NCI-H1105 treated with DMSO at 0.1 percent for 48 hours (cell line): Measurements from ENCODE around the gene PCID2.

Experiments used
- DNase-seq: peaks from one replicate; lab custom pipeline; 2025; lab: John Stamatoyannopoulos, UW

The PCID2 gene

DNA sequence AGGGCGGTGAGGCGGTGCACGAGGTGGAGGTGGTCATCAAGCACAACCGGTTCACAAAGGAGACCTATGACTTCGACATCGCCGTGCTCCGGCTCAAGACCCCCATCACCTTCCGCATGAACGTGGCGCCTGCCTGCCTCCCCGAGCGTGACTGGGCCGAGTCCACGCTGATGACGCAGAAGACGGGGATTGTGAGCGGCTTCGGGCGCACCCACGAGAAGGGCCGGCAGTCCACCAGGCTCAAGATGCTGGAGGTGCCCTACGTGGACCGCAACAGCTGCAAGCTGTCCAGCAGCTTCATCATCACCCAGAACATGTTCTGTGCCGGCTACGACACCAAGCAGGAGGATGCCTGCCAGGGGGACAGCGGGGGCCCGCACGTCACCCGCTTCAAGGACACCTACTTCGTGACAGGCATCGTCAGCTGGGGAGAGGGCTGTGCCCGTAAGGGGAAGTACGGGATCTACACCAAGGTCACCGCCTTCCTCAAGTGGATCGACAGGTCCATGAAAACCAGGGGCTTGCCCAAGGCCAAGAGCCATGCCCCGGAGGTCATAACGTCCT lies 59.4 kb downstream of the PCID2 start:
- DNase-seq, result no peak

DNA sequence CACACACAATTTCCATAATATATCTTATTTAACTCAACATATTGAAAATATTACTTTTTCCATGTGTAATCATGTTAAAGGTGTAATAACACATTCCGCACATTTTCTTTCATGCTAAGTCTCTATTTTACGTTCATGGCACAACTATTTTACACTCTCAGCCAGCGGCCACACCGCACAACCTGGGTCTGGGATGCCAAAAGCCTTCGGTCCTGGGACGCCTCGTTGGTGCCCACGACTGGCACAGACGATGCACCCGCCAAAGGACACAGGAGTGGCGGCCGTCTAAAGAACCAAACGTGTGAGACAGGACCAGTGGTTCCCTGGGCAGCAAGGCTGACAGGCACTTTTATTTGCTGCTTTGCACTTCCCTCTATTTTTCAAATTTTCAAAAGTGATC lies 60.1 kb downstream of the PCID2 start:
- DNase-seq, result no peak

DNA sequence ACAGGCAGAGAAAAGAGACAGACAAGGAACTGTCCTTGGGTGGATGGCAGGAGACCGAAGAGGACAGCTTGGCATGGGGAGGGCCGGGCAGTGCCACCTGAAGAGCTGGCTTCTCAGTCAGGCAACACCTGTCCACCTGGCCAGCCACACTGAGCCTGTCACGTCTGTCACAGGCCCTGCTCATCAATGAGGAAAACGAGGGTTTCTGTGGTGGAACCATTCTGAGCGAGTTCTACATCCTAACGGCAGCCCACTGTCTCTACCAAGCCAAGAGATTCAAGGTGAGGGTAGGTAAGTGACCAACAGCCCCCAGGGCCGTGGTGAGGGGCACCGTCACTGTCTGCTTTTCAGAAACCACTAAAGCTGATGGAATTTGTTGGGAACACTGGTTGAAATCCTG lies 61.3 kb downstream of the PCID2 start:
- DNase-seq, result no peak

DNA sequence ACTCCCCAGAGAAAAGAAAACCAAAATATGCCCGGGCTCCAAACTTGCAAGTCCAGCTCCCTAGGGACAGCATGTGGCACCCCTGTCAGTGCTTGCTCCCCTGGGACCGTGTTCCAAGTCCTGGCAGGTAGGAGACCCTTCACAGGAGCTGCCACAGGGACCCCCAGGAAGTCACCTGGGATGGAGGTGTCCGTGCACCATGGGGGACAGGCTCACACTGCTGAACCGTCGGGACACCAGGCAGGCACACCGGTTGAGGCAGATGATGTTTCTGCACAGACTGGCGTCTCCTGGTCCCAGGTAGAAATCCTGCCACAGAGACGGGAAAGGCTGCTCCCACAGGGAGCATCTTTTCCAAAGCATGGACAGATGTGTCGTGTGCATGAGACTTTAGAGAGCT lies 61.7 kb downstream of the PCID2 start:
- no peak for DNase-seq

DNA sequence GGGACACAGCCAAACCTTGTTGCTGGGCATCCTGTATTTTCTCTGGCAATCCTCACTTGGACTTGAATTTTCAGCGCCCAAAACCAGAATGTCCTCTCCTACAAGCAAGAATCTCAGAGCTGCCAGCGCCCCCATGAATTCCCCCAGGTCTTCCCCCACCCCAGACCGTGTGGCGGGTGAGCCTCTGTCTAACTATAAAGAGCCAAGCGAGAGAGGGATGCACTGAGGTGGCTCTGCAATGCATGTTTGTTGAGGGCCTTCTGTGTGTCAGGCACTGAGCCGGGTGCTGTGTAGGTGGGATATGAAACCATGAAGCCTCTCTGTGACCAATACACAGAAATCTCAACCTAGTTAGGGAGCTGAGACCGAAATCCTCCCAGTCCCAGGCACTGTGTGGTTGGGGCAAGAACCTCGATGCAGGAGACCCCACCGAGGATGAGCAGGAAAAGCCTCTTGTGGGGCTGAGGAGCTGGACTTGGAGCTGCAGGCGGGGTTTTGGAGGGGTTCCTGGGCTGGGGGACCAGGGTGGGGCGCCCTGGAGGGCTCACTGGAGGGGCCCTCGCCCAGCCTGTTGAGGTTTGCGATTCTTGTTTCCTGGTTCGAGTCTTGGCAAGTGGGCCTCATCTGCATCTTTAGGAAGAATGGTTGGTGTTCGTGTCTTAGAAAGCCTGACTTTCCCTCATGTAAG lies 62.4 kb downstream of the PCID2 start:
- no peak for DNase-seq

DNA sequence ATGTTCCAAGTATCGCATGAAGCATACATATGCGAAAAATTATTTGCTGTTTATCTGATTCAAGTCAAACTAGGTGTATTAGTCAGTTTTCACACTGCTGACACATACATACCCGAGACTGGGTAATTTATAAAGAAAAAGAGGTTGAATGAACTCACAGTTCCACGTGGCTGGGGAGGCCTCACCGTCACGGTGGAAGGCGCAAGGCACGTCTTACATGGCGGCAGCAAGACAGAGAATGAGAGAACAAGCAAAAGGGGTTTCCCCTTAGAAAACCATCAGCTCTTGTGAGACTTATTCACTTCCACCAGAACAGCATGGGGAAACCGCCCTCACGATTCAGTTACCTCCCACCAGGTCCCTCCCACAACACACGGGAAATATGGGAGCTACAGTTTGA lies 63.0 kb downstream of the PCID2 start:
- no peak for DNase-seq

DNA sequence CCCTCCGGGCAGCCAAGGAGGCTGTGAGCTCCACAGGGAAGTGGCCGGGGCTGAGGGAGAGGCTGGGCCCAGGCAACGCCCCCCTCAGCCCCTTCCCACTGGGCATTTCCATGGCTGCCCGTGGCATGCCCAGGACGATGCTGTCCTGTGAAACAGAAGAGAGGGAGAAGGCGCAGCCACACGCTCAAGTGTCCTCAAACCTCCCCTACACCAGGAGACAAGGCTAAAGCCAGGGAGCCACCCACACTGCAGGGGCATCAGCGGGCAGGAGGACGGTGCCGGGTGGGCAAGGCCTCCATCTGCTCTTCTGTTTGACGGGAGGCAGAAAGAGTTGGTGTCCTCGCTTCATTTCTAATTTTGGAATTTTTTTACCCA lies 64.2 kb downstream of the PCID2 start:
- DNase-seq, result no peak

DNA sequence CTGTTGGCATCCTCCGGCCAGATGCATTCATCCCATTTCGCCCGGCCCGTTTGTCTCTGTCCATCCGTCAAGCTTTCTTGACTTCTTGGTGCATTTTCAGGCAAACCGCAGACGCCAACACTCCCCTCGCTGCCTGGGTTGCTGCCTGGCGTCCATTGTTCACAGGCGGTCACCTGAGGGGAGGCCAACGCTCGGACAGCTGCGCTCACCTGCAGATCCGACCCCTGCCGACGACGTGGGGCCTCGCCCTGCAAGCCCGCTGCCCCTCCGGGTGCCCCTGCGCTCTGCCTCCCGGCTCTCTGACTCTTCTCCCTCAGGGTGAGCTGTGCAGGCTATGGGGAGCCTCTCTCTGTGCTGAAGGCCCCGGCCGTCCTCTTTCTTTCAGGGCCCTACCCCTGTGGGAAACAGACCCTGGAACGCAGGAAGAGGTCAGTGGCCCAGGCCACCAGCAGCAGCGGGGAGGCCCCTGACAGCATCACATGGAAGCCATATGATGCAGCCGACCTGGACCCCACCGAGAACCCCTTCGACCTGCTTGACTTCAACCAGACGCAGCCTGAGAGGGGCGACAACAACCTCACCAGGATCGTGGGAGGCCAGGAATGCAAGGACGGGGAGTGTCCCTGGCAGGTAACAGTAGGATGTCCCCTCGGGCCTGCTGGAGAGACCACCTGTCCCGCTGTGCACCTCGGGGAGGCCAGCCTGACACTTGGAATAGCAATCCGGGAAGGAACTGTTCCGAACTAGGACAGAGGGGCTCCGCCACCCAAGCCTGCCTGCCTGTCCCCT lies 64.8 kb downstream of the PCID2 start:
- DNase-seq, result no peak

DNA sequence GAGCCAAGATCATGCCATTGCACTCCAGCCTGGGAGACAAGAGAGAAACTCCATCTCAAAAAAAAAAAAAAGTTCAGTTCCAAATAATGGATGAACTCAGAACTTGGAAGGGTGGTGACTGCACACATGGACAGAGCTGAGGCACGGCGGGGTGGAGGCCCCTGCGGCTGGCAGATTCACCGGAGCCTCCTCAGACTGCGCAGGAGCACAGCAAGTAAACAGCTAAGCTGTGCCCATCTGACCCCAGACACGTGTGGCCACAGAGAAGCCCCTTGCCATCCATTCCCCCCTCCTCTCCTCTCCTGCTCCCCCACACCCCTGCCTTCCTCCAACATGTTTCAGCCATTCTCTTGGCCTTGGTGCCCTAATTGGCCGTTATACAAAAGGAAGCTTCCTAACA lies 65.6 kb downstream of the PCID2 start:
- no peak for DNase-seq

DNA sequence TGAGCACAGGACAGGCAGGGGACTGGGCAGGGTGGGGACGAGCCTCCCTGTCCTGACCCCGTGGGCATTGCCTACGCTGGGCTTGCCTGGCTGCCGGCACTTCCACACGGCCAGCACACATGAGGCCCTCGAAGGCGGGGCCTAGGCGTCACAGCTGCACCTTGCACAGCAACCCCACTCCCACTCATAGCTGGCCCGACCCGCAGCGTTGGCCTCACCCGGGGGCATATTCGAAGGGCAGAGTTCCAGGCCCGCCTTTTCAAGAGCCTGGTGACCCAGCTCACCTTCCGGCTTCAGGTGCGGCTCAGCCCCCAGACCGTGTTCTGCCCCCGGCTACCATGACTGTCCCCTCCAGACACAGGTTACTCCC lies 66.9 kb downstream of the PCID2 start:
- no peak for DNase-seq

DNA sequence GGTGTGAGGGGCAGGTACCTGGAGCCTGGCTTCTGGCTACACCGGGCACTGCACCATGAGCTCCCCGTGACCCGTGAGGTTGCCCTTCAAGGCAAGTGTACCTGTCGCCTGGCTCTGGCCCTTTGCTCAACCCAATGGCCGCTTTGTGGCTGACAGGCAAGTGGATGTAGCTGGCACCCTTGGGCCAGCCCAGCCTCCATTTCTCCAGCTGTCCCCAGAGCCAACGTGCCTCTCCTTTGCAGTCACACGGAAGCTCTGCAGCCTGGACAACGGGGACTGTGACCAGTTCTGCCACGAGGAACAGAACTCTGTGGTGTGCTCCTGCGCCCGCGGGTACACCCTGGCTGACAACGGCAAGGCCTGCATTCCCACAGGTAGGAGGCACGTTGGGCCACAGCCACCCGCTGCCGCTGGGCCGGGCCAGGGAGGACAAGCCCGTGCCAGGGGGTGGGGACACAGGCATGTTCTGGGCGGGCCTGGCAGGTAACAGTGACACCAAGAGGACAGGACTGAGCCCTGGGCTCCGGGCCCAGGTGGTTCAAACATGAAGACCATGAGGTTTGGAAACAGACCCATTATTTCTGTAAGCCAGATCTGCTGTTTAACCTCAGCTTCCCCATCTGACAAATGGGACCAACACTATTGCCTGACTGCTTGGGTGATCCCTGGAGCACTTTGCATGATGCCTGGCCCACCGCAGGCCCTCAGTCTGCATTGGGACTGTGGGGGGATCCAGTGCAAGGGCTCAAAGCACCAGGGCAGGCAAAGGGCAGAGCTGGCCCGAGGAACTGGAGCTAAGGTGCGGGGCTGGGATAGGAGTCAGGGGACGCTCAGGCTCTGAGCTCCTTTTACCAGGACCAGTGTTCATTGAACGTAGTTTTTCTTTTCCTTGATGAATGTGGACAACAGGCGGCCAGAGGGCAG lies 67.5 kb downstream of the PCID2 start:
- DNase-seq, result no peak

DNA sequence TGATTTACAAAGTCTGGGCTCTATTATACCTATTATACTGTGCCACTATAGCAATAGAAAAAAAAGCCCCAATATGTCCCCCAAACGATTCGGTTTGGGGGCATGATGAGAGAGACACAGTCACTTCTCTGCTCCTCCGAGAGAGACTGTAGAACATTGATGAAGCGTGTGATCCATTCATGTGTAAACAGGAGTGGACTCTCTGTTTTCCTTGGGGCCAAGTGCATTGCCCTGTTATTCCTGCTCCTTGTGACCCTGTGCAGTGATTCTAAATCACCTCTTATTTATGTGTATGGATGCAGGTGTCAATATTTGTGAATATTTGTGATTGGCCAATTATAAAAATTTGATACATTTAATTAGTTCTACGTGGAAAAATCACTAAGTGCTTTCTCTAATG lies 68.9 kb downstream of the PCID2 start:
- DNase-seq, result no peak

DNA sequence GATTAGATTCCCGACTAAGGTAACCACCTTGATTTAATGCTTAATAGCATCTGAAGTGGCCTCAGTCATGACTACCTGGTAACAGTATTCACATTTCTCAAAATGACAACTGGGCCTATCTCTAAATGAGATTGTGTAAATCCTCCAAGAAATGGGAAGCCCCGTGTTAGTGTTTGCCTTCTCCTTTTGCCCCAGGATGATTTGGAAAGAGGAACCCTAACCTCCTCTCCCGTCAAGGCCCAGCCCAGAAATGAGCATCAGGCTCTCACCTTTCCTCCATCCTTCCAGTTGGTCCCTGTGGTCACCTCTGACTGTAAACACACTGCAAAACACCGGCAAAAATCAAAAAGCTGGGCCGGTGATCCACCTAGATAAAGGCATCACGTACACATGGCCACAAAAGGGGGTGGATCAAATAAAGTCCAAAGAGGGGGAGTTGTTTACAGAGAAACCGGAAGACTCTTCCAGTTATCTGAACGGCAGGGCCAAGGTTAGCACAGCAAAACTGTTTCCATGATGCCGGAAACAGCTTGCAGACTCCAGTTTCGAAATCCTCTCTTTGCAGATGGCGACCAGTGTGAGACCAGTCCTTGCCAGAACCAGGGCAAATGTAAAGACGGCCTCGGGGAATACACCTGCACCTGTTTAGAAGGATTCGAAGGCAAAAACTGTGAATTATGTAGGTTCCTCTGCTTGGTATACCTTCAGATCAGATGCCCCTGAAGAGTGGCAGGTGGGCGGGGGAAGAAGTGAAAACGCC lies 69.5 kb downstream of the PCID2 start:
- no peak for DNase-seq

DNA sequence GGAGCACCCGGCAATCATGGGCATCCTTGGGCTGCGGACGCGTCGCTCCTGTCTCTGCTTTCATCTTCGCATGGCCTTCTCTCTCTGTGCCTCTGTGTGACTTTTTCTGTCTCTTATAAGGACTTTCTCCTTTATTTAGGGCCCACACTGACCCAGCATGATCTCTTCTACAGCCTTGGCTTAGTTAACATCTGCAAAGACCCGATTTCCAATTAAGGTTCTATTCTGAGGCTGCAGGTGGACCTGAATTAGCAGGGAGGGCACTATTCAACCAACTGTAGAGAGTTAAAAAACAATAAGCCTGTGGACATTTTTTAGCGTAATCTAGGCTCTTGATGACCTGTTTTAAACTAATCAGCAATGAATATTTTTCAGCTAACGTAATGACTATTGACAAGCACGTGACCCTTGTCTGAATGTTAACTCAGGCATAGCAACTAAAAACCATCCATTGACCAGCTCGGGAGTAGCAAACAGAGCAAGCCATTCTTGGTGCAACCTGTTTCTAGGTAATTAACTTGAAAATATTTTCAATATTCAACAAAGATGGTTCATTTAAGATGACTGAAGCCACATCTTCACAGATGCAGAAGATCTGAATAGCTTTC lies 70.7 kb downstream of the PCID2 start:
- no peak for DNase-seq

DNA sequence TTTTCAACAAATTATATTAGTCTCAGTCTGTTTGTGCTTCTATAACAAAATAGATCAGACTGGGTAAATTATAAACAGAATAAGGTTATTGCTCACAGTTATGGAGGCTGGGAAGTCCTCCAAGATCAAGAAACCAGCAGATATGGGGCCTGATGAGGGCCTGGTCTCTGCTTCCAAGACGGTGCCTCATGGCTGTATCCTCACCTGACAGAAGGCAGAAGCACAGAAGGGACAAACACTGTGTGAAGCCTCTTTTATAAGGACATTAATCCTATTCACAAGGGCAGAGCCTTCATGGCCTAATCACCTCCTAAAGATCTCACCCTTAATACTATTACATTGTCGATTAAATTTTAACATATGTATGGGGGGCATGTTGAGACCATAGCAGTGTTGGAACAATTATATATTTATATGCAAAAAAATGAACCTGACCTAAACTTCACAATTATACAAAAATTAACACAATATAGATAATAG lies 73.1 kb downstream of the PCID2 start:
- no peak for DNase-seq

DNA sequence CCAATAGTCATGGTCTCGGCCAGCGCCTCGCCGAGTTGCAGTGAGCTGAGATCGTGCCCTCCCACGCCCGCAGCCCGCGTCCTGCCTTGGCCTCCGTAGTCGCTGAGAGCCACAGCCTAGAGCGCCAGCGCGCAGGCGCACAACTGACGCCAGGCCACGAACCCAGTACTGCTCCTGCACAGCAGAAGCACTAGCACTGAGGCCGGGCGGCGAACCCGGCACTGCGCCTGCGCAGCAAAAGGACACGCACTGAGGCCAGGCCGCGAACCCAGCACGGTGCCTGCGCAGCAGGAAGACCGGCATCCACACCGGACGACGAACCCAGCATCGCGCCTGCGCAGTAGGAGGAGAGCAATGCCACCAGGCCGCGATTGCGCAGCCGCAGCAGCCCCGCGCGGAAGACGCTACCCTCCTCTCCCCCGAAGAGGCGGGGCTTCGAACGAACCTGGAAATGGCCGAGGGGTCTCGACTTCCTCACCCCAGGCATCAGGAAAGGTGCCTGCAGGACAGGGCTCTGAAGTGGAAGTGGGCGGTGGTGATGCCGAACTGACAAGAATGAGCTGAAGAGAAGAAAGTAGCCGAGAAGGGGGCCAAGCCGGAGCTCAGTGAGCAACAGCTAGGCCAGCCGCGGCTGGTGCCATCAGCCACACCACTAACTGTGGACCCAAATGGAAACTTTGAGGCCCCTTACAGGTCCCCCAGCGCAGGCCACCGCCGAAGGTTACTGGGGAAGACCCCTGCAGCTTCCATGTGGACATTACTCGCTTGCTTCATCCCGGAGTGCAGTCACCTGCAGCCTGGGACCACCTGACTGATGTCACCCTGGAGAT lies 78.3 kb downstream of the PCID2 start:
- no peak for DNase-seq

DNA sequence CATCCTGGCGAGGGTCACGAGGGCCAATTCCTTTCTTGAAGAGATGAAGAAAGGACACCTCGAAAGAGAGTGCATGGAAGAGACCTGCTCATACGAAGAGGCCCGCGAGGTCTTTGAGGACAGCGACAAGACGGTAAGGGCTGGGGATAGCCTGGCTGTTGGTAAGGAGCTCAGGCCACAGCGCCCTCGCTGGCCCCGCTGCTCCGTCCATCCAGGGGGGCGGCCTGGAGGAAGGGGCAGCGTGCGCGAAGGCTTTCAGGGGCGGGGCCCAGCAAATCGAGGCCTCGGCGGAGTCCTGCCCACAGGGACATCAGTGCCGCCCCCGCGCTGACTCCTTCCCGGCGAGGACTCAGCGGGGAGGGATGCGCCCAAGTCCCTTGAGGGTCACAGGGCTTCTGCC lies 79.0 kb downstream of the PCID2 start:
- DNase-seq, result no peak
